GM20431 (cell line): ENCODE results near the gene MYG1.

ENCODE experiments used
- in situ Hi-C: fragments of 300-500 bp; cut with MseI, MboI; formaldehyde crosslinking; loops from one replicate; pipeline ENCODE4 v1.15.0; 2020; ENCODE audit warnings: low sequenced_read_pairs; ENCODE audit not compliant: unreplicated experiment

MYG1 gene

GRCh38 chr12:53299454-53300180 lies at the start of gene MYG1:
Gene MYG1 (plus strand): TSS chr12:53299695. CDS start chr12:53299738, 43 bp downstream.
- in situ Hi-C loops: no loop called here

DNA sequence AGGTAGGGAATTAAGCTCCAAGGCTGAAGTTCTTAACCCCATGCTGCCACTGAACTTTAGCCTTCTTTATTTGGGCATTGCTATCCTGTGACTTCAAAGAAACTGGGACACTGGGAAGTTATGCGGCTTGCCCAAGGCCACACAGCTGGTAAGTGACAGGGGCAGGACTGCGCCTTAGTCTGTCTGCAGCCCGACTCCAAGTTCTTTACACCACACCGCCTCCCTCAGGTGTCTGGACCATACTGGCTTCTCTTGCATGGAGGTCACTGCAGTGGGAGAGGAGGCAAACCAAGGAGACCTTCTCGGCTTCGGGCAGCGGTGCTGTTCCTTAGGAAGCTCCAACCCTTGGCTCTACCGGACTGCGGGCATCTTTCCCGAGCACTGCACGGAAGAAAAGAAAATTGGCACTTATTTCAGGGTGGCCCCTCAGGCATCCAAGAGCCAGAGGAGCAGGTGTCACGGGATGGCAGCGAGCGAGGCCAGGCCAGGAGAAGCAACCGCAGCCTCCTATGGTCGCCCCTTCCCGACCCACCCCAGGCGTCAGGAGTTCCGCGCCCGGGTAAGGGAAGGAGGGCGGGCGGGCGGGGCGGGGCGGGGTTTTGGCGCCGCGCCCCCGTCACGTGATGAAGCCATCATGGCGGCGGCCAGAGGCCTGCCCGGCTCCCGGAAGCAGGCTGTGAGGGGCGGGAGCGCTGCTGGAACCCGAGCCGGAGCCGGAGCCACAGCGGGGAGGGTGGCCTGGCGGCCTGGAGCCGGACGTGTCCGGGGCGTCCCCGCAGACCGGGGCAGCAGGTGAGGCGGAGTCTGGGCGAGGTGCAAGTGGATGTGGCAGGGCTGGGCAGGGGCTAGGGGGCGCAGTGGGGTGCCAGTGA lies 47.8 kb upstream of the MYG1 start:
- in situ Hi-C loops: no loop called here

- in situ Hi-C loops: no loop called here
These were observed 47.1 kb upstream of the MYG1 start for GRCh38 chr12:53252349-53252916.

DNA sequence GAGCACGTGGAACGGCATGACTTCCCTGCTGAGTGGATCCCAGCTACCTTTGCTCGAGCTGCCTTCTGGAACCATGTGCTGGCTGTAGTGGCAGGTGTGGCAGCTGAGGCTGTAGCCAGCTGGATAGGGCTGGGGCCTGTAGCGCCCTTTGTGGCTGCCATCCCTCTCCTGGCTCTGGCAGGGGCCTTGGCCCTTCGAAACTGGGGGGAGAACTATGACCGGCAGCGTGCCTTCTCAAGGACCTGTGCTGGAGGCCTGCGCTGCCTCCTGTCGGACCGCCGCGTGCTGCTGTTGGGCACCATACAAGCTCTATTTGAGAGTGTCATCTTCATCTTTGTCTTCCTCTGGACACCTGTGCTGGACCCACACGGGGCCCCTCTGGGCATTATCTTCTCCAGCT lies 46.2 kb upstream of the MYG1 start:
- in situ Hi-C loops: no loop called here

DNA sequence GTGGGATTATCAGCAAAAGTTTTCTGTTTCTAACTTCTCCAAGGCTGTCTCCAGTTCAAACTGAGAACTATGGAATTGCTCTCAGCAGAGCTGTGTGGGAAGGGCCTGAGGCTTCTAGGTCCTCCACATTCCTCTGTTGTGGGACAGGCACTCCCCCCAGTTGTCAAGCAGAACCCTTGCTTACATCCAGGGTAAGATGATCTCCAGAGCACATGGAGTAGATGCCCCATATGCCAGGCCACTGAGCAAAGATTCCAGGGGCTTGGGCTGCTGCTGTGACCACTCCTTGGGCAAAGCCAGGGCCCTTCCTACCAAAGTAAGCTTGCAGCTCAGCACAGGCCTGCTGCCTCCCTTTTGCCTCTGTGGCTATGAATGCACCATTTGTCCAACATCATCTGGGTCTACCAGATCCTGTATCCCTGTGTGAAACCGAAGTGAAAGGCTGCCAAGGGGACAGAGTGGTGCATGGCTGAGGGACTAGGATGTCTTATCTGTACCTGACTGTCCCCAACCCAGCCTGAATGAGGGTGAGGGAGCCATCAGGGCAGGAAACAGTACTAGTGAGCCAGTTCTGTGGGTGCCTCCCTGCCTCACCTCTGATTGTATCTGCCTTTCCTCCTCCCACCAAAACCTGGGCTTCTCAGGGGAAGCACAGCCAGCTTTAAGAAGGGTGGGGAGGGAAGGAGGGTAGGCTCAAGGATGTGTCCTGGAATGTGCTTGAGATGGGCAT lies 44.5 kb upstream of the MYG1 start:
- in situ Hi-C loops: no loop called here

GRCh38 chr12:53255996-53256395 lies 43.5 kb upstream of the MYG1 start:
- in situ Hi-C loops: no loop called here

DNA sequence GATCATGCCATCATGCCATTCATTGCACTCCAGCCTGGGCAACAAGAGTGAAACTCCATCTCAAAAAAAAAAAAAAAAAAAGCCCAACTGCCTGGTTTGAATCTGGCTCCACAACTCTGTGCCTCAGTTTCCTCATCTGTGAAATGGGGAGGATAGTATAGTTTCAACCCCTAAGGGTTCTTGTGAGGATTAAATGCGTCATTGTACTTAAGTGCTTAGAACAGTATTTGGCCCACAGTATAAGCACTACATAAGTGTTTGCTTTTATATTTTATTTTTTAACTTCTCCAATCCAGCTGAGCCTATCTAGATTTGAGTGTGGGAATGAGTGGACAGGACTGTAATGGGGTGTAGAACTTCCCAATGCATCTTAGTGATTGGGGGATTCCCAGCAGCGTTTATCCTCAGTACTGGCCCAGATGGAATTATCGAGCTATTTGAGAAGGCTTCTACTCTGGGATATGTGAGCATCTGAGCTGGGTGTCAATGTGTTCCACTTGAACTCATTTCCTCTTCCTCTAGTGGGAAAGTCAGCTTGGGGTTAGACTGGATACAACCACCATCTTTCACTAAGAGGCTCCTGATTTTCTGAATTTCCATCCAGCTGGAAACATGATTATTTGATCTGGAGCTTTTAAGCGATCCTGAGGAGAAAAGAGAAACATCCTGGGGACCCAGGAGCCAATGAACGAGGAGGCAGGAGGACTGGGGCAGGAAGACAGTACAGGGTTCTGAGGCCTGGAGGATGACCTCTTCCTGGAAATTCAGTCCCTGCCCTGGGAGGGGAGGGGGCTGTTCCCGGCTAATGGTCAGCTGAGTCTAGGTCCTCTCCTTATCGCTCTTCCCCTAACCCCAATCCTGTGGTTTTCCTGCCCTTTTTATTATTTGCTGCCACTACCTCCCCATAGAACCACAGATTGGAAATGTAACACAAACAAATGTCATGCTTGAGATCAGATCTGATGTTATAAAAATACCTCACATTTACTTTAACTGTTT lies 40.7 kb upstream of the MYG1 start:
- in situ Hi-C loops: no loop called here

DNA sequence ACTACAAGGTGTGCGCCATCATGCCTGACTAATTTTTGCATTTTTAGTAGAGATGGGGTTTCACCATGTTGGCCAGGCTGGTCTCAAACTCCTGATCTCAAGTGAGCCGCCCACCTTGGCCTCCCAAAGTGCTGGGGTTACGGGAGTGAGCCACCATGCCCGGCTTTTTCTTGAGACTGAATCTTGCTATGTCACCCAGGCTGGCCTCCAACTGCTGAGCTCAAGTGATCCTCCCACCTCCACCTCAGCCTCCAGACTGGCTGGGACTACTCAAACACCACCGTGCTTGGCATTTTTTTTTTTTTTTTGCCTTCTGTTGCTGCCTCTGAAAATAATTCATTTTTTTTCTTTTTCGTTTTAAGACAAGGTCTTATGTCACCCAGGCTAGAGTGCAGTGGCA lies 39.6 kb upstream of the MYG1 start:
- in situ Hi-C loops: no loop called here

GRCh38 chr12:53265783-53266182 lies 33.7 kb upstream of the MYG1 start:
- in situ Hi-C loops: no loop called here

GRCh38 chr12:53267306-53267998 lies 32.0 kb upstream of the MYG1 start:
- in situ Hi-C loops: no loop called here

DNA sequence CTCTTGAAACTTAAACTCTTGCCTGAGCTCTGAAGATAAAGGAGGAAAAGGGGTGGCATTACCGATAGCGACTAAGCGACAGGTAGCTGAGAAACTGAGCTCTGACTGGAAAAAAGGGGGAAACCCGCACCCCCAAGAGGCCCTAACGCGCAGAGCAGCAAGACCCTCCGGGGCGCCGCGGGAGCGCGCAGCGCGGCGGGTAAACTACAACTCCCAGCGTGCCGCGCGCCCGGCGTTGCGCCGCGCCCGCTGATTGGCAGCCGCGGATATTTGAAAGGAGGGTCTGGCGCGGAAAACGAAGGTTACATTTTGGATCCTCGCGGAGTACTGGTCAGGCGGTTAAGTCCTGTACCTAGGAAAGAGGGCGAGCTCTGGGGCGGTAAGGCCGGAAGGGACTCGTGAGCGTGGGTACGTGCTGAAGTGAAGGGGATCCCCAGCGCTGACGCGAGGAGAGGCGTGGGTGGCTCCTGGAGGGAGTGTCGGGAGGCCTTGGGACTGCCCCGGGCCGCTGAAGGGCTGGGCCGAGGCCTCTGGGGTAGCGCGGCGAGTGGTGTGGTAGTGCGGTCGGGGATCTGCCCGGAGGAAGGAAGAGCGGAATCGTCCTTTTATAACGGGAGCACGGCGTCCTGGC lies 31.4 kb upstream of the MYG1 start, which contains the start of gene ESPL1:
TSS of gene ESPL1 (plus strand) at position 301 of the 631 bp plus-strand sequence. CDS start 468 bp downstream, outside the sequence.
- in situ Hi-C loops: no loop called here

DNA sequence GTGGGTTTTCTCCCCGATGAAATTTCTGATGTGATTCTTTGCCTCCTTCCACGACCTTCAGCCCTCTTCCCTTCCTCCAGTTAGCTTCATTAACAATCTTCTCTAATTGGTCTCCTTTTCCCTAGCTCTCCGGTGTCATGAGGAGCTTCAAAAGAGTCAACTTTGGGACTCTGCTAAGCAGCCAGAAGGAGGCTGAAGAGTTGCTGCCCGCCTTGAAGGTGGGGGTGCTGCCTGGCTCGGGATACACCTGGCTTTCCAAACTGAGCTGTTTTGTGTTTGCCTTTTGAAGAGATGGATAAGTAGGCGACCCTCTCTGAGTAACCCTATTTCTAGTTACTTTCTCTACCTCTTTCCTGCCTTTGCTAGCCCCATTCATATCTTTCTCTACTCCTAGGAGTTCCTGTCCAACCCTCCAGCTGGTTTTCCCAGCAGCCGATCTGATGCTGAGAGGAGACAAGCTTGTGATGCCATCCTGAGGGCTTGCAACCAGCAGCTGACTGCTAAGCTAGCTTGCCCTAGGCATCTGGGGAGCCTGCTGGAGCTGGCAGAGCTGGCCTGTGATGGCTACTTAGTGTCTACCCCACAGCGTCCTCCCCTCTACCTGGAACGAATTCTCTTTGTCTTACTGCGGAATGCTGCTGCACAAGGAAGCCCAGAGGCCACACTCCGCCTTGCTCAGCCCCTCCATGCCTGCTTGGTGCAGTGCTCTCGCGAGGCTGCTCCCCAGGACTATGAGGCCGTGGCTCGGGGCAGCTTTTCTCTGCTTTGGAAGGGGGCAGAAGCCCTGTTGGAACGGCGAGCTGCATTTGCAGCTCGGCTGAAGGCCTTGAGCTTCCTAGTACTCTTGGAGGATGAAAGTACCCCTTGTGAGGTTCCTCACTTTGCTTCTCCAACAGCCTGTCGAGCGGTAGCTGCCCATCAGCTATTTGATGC lies 30.6 kb upstream of the MYG1 start:
- in situ Hi-C loops: no loop called here

DNA sequence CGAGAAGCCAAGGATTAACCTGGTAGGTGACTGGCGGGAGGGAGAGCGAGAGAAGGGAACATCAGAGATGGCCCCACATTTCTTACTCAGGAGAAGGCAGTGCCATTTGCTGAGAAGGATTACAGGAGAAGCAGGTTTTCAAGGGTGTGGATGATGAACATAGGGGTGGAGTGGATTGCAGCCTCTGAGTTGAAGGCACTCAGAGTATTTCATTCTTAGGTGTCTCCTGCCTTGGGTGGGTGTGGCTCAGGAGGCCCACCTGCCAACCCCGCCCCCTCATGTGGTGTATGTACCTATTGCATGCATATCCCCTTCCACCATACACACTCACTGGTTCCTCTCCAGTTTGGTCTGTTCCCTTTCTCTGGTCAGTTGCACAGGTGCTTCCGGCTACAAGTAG lies 25.1 kb upstream of the MYG1 start:
- in situ Hi-C loops: no loop called here

DNA sequence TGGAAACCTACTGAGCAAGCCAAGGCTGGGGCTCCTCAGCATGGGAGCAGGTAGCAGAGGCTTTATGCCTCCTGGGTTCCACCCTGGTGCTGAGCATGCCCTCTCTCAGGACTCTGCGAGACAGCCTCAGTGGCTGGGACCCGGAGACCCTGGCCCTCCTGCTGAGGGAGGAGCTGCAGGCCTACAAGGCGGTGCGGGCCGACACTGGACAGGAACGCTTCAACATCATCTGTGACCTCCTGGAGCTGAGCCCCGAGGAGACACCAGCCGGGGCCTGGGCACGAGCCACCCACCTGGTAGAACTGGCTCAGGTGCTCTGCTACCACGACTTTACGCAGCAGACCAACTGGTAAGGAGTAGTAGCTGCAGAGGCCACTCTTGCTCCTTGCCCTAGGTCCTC lies 23.0 kb upstream of the MYG1 start:
- in situ Hi-C loops: no loop called here

DNA sequence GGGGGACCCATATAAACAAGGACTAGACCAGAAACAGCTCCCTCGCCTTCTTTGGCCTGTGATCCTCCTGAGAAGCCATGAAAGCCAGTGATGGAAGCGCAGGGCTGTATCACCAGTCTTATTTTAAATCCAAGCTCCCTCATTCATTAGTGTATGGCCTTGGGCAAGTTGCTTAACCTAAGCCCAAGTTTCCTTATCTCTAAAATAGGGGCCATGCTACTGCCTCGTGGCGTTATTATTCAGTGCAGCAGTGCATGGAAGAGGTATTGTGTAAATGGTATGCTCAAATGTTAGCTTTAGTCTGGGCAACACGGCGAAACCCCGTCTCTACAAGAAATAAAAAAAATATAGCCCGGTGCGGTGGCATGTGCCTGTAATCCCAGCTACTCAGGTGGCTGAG lies 21.5 kb upstream of the MYG1 start:
- in situ Hi-C loops: no loop called here

DNA sequence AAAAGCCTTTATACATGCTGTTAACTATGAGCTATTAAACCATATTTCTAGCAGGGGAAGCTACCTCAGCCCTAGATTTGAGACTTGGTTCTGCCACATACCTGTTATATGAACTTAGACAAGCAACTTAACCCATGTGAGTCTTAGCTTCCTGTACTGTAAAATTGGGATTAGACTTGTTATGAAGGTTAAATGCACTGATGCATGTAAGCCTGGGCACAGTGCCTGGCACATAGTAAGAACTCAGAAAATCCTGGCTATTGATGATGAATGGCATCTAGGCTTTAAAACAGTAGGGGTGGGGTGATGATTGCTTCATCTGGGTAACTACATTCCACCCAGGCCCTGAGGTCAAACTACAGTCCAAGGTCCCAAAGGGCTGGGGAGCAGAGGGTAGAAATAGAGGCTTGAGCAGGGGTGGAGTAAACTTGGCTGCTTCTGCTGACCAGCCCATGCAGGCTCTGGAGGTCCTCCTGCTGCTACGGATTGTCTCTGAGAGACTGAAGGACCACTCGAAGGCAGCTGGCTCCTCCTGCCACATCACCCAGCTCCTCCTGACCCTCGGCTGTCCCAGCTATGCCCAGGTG lies 20.1 kb upstream of the MYG1 start:
- in situ Hi-C loops: no loop called here
